DLD1 (cell line): ENCODE measurements around the gene COMMD6.
"Not testable (repeated sequence)": the region's sequence is repeated elsewhere in the genome, so short reads cannot be mapped to it uniquely, and the experiment has no call there.

Experiments
- in situ Hi-C: cut with HindIII; loops from 2 replicates; pipeline ENCODE4 v1.10.0; 2017; ENCODE audit warnings: low sequenced_read_pairs

The COMMD6 gene

DNA sequence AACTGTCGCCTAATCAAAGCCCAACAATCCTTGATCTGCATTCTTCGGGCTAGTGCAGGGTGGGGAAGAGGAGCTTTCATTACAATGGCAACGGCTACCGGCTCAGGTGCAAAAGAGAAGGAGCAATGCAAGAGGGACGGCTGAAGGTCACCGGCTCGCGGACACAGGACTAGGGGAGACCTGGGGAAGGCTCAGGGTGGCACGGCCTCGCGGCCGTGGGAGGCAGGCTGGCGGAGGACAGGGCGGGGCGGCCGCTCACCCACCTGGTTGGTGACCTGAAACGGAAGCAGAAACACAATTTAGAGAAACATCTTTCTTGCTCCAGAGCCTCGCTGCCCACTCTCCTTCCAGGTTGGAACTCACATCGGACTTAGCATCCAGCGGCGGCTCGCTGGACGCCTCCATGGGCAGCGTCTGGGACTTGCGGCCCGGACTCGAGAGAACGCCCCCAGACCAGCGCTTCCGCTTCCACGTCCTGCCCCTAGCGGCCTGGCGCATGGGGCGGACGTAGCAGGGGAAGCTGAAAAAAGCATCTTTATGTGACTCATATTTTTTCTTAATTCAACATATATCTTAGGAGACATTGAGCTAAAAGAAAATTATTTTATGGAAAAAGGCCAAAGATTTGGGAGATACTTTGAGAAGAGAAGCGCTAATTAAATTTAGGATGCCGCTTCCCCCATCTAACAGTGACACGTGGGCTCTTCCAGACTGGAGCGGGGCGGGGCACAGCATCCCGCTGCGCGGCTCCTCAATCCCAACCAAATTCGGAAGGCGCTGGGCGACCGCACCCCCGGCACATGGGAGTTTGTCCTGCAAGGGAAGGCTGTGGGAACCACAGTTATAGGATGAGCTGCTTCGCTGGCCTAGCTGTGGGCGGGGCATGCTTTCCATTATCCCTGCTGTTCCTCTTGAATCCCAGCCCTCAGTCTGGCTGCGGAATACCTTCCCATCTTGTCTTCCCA is at the start of gene COMMD6:
Gene COMMD6 (minus strand): TSS at position 441 of the 965 bp plus-strand sequence. CDS start 36 bp downstream, at position 405.
- in situ Hi-C loops, result no loop called here

DNA sequence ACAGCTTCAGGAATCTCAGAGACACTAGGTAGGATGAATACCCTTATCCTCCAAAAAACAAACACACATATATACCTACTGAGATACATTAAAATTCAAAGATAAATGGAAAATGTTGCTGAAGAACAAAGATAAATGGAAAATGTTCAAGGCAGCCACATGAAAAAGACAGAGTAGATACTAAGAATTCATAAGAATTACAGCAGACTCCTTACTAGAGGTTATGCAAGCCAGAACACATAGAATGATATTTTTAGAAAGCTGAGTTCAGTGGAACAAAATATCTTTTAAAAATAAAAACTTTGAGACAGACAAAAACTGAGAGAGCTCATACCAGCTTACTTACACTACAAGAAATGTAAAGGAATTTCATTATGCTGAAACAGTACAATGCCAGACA is 47.5 kb upstream of the COMMD6 start:
- in situ Hi-C loops, result no loop called here

DNA sequence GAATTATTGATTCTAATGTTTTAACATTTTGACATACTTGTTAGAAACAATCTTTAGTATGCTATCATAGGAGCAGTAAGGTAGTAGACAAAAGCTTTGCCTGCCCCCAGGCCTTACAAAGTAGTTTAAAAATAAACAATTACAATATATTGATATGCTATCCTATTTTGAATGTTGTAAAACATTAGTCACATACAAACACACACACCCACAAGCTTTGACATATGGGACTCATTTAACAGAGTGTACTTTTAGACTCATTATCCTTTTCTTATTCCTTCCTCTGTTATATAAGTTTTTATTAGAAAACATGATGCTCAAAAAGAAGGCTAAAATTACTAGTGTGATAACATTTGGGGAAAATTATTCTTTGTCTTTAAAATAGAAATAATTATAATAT is 45.5 kb upstream of the COMMD6 start:
- in situ Hi-C loops, result no loop called here

DNA sequence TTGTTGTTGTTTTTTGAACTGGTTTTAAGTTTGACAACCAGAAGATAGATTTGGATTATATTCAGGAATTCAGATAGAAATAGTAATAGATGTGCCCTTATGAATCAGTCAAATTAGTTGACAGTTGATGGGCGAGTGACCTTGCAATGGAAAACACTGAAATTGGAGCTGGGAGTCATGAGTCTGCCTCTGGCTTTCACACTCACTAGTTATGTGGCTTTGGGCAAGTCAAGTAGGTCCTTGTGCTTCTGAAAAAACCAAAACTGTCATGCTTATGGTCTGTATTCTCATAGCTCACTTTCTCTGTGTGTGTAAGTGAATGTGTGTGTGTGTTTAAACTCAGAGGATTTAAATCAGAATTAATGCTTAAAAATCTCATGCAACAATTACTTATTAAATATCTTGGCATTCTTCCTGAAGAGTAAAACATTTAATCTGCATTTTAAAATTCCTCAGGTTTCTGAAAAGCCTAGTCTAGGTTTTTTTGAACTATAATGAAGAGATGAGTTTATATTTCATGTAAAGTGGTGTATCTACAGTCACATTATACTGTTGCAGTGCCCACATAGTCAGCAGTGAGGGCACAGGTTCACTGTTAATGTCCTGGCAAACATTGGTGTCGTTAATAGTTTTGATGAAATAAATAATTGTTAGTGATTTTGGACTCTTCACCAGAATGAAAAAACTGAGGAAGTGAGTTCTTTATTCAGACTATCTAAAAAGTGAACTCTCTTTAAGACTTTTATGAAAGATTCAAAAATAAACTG is 44.4 kb upstream of the COMMD6 start:
- in situ Hi-C loops, result no loop called here

DNA sequence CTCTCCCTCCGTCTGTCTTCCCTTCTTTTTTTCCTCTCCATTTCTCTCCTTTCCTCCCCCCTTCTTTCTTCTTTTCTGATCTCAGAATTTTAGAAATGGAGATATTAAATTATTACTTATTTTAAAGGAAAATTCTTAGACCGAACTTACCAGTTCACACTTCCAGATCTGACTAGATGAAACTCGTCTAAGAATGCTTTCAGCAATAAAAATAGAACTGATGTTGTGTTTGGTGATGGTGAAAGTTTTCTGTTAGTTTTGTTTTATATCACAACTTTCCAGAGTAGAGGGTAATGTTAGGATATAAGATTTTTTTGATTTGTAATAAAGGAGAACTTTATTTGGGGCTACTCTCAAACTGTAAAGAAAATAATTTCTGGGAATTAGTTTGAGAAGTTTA is 41.9 kb upstream of the COMMD6 start:
- in situ Hi-C loops, result no loop called here

DNA sequence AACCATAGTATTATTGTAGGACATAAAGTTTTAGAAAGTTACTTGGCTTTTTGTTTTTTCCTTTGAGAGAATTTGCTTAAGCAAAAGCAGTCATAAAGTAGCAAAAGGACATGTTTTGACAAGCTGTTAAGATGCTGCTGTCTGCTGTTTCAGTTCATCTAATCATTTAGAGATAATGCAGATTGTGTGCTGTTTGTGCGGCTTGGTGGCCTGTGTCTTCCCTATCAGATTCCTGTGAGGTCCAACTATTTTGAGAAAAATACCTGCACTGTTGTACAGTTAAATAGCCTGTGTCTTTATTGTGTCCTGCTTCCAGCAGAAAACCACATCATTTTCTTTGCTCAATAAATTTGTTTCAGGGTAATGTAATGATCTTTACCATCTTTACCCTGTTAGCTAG is 31.9 kb upstream of the COMMD6 start:
- in situ Hi-C loops, result no loop called here

DNA sequence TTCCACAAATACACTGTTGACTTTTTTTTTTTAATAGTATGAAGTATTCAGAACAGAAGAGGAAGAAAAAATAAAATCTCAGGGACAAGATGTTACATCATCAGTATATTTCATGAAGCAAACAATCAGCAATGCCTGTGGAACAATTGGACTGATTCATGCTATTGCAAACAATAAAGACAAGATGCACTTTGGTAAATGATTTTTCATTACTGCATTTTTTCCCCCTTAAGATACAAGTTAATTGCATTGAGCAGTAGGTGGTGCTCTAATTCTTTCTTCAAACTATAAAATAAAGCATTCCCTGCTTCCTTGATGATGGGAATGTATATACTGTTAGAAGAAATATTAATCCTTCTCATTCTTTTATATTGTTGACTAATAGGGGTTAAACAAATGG is 29.0 kb upstream of the COMMD6 start:
- in situ Hi-C loops, result no loop called here

DNA sequence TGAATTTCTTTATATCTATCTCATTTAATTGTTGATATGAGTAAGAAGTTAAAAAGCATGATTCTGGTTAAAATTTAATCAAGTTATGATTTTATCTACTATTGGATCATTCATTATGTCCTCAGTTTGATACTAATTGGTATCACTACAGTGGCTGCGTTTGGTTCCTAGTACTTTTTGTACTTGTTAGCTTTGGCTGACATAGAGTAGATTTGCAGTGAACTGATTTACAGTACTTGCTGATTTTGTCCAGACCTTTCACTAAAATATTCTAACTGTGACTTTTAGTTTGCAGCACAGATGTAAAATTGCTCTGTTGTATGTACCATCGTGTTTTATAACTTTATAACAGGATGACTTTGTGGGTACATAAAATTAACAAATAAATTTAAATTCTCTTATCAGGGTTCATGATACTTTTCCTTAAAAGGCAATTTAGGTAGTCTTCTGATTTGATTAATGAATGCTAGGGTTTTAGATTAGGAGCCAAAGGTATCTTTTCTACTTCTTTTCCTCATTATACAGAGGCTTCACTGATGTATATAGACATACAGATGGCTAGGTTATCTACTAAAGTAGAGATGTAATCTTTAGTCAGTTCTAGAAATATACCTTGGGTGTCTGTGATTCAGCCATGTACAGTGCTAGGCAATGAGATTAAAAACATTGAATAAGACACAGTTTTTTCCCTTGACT is 20.7 kb upstream of the COMMD6 start:
- in situ Hi-C loops, result no loop called here

DNA sequence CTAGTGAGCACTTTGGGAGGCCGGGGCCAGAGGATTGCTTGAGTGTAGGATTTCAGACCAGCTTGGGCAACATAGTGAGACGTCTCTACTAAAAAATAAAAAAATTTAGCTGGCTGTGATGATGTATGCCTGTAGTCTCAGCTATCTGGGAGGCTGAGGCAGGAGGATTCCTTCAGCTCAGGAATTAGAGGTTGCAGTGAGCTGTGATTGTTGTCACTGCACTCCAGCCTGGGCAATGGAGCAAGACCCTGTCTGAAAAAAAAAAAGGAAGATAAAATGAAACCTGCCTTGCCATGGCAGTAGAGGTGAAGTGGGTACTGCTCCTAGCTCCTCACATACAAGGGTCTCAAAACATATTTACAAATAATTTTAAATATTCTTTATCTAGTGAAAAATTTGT is 19.3 kb upstream of the COMMD6 start:
- in situ Hi-C loops, result no loop called here

DNA sequence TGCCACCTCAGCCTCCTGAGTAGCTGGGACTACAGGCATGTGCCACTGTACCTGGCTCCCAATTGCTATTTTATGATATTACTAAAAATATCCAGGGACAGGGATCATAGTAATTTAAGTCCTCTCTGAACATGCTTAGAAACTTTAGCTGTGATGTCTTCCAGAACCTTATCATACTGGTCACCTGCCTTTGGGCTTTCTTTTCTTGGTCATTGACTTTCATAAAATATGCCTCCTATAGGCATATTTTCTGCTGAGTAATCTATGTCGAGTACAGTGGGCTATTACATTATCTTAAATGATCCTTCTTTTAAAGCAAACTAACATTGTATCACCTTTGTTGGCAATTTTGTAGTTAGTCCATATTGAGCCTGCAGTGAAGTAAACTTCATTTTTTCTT is 18.2 kb upstream of the COMMD6 start:
- in situ Hi-C loops, result no loop called here

DNA sequence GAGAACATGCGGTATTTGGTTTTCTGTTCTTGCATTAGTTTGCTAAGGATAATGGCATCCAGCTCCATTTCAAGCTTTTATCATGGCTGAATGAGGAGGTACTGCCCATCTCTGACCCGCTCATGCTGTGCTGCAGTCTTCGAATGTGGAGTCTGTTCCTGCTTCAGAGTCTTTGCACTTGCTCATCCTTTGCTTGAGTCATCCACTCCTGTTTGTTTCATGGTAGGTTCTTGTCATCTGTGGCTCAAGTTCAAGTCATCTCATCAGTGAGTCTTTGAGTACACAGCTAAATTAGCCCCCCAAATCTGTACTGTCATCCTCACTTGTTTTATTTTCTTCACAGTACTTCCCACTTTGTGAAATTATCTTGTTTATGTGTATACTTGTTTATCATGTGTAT is 17.3 kb upstream of the COMMD6 start:
- in situ Hi-C loops, result no loop called here

DNA sequence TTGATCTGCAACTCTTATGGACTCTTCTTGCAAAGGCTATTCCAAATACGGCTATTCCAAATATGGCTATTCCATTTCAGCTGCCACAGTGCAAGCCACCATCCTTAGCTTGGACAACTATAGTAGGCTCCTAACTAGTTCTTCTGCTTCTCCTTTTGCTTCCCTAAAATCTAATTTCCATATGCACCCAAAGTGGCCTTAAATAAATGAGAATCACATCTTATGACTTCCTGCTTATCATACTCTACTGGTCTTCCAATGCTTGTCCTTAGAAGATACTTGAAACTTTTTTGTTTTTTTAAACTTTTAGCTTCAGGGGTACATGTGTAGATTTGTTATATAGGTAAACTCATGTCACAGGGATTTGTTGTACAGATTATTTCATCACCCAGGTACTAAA is 16.8 kb upstream of the COMMD6 start:
- in situ Hi-C loops, result no loop called here

DNA sequence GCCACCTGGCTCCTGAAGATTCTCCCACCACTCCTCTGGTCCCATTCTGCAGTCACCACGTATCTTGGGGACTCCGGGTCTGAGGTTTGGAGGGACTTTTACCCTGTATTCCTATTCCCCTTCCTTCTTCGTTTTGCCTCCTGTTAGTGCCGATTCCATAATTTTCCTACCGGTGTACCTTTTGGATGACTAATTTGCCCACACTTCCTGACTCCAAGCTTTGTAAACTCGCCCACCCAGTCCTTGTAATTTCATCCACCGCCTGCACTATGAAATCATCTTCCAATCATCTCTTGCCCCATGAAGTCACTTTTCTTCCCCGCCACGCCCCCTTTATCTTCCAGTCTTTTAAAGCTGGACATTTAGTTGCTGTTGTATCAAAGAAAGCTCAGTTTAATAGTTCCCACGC is 12.5 kb upstream of the COMMD6 start:
- in situ Hi-C loops, result no loop called here

DNA sequence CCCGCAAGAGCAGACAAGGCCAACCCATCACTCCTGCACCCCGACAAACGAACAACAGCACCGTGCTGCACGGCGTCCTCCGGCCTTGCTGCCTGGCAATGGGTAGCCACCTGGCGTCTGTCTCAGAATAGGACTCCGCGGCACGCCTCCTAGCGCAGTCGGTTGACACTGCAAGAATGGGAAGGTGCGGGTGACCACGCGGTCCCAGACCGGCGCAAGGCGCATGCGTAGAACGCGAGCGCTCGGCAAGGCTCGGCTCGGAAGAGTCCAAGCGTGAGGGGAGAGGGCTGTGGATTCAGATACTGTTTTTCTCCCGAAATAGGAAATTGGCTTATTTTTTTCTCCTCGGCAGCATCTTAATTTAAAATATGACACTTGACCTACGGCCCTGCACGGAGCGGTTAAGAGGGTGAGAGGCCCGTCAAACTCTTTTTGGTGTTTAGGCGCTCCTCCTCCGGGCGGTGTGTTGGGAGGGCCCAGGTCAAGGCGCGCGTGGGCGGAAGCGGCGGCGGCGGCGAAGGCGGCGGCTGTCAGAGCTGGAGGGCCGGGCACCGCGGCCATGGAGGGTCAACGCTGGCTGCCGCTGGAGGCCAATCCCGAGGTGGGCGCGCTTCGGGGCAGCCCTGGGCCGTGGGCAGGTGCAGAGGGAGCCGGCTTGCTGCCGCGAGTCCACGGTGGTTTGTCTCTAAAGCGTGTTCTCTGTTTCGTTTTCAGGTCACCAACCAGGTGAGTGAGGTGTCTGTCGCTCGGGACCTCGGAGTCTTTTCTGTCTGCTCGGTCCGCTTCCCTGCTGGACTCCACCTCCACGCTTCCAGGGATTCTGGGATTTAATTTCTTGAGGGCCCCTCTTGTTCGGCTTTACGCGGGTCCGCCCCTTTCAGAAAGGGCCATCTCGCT is 11.9 kb upstream of the COMMD6 start, which contains the start of gene UCHL3:
Gene UCHL3 (plus strand): TSS at position 530 of the 897 bp plus-strand sequence. CDS start 30 bp downstream, at position 560.
- in situ Hi-C loops, result no loop called here

DNA sequence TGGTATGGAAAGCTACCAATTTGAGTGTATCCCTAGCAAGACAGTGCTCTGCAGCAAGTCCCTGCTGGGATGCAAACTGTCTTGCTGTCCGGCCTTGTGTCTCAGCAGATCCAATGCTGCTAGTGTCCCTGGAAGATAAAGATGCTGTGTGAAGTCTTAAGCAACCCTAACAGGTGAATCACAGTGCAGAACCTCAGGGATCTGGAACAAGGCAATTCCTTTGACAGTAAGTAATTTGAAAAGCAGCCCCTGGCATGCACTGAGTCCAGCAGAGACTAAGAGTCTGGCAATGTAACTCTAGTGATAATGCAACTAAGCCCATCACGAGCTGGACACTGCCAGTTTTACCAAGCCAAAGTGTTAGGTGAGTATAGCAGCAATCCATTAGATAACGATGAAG is 10.3 kb upstream of the COMMD6 start:
- in situ Hi-C loops, result no loop called here

DNA sequence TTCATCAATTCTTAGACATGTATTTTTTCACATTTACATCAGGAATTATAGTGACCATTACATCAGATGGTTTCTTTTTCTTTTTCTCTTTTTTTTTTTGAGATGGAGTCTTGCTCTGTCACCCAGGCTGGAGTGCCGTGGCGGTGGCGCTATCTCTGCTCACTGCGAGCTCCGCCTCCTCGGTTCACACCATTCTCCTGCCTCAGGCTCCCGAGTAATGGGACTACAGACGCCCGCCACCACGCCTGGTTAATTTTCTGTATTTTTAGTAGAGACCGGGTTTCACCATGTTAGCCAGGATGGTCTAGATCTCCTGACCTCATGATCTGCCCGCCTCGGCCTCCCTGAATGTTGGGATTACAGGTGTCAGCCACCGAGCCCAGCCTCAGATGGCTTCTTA is 7.7 kb upstream of the COMMD6 start:
- in situ Hi-C loops, result not testable (repeated sequence)

DNA sequence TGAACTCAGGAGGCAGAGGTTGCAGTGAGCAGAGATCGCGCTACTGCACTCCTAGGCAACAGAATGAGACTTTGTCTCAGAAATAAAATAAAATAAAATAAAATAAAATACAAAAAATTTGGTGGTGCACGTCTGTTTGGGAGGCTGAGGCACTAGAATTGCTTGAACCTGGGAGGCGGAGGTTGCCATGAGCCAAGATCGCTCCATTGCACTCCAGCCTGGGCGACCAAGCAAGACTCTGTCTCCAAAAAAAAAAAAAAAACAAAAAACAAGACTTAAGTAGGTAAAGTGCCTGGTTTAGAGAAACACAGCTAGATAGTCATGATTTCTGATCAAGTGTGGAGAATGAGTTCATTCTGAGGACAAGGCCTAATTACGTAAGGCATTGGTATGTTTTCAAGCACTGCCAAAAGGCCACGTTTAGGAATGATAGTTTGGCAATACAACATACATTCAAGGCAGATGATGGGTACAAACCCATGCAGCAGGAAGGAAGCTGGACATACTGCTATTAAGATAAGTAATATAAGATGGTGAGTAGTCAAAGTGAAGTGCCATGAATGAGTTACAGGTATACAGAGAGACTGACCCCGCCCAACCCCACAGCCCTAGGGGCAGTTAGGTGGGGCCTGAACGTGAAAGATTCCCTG is 7.2 kb upstream of the COMMD6 start:
- in situ Hi-C loops, result no loop called here

DNA sequence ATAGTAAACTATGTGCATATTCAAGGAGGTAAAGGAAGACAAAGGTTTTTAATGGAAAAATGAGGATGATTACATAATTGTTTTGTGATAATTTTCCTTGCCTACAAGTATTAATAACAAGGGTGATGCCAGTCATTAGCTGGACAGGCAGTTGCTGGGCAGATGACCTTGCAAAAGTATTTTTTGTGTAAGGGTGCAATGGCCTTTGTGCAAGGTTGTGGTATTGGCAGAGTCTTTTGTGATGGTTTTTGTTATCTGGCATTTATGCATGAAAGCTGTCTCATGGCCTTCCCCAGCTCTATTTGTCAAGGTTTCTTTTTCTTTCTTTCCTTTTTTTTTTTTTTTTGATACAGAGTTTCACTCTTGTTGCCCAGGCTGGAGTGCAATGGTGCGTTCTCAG is 4.3 kb upstream of the COMMD6 start:
- in situ Hi-C loops, result no loop called here

DNA sequence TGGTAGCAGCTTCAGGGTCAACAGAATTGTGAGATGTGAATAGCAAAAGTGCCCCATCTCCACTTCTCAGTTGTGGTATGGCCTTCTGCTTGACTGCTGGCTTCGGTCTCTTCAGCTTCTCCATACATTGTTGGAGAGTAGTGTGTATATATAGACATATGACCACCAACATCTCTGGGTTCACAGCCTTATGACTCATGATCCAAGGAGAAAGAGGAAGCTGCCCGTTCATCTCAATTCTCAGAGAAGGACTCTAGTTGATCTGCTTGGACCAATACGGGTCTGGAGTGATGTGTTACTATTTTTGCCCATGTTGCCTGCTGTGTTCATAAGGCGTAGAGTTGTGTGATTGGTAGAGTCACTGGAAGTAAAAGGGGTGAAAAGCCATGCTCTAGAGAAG is 3.6 kb upstream of the COMMD6 start:
- in situ Hi-C loops, result no loop called here

DNA sequence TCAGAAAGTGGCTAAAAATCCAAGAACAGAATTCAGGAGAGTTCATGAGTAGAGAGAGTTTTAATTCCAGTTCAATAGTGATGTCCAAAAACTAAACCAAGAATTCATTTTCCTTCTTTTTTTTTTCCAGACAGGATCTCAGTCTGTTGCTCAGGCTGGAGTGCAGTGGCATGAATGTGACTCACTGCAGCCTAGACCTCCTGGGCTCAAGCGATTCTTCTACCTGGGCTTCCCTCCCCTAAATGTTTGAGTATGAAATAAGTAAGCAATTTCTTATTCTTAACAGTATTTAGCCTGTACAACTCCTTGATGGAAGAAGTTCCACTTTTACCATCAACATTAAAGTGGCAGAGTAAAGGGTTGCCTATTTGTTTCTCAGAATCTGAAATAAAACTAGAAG is 3.8 kb downstream of the COMMD6 start:
- in situ Hi-C loops, result no loop called here
